Raji (cell line): ENCODE results near the gene PRRX2.
A peak's percentile ranks its signal among the peaks of the same experiment; 100 is the strongest.

Experiments used
- POLR2A ChIP-seq: IDR thresholded peaks from 2 replicates; pipeline ENCODE4 v1.6.1; 2011; ENCODE audit warnings: low read depth, low read length, control low read depth; ENCODE audit not compliant: insufficient read depth

PRRX2 gene

DNA sequence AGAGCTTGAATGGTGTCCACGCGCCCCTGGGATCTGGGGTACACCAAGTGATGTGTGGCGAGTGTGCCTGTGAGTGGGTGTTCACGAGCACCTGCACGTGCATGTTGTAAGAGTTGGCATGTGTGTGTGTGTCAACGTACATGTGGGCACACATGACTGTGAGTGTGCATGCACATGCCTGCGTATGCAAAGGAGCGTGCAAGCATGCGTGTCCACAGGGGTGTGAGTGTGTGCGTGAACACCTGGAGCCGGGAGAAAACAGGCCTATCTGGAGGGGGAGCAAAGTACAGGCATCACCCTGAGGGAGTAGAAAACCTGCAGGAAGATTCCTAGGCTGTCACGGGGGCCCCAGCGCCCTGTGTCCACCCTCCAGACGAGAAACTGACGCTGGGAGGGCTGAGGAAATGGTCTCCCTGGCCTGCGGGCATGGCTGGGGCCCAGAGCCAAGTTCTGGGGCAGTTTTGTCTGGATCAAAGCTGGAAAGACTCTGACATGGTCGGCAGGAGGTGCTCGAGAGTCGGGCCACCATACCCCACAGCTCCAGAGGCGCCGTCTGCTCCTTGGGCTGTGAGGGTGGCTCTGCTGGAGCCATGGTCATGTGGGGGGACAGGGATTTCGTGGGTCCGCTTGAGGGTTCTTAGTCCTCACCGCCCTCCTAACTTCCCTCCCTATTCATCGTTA, 55.6 kb downstream of the PRRX2 start:
- TF ChIP-seq POLR2A: no peak

- TF ChIP-seq POLR2A: no peak
Measured at GRCh38 chr9:129722913-129723312, 57.5 kb downstream of the PRRX2 start.

- no peak for TF ChIP-seq POLR2A
Measured at GRCh38 chr9:129724456-129725190, 59.2 kb downstream of the PRRX2 start.

GRCh38 chr9:129725795-129726251, 60.4 kb downstream of the PRRX2 start:
- TF ChIP-seq POLR2A: no peak

GRCh38 chr9:129726322-129727160, 61.1 kb downstream of the PRRX2 start:
- no peak for TF ChIP-seq POLR2A

DNA sequence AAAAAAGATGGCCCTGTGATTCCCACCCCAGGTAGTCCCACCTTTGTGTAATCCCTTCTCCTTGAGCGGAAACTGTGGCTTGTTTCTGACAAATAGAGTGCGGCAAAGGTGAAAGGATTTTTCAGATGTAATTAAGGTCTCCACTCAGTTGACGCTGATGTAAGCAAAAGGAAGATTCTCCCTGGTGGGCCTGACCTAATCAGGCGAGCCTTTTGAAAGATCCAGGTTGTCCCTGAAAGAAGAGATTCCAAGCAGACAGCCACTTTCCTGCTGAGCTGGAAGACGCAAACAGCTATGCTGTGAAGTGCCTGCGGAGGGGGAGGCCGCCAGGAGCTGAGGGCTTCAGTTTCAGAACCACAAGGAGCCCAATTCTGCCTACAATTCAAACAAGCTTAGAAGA, 63.3 kb downstream of the PRRX2 start:
- no peak for TF ChIP-seq POLR2A

- TF ChIP-seq POLR2A: no peak
Measured at GRCh38 chr9:129731477-129732085, 66.1 kb downstream of the PRRX2 start.

DNA sequence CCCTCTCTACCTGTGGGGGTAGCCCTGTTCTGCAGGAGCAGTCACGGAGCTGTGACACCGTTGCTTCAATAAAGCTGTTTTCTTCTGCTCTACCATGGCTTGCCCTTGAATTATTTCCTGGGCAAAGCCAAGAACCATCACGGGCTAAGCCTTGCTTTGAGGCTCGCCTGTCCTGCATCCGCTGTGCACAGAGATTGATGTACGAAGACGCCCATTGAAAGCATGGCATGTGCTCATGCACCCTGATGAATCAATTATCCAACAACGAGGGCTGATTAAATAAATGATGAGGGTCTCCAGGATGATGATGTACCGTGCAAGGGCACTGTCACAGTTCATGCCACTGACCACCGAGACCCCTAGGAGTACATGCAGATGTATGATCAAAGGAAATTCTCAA, 66.7 kb downstream of the PRRX2 start:
- TF ChIP-seq POLR2A: no peak

- no peak for TF ChIP-seq POLR2A
Measured at GRCh38 chr9:129732946-129733631, 67.6 kb downstream of the PRRX2 start.

DNA sequence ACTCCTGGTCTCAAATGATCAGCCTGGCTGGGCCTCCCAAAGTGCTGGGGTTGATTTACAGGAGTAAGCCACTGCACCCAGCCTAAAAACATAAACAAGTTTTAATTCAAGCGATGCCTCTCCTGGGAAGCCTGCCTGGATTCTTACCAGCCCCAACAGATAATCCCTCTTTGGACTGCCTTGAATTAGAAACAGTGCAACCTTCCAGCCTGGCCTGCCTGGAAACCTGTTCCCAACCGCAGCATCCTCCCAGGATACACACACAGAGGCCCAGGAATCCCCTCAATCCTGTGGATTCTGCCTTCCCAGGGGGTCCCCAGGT, 68.1 kb downstream of the PRRX2 start:
- no peak for TF ChIP-seq POLR2A

GRCh38 chr9:129735546-129735945, 70.1 kb downstream of the PRRX2 start:
- no peak for TF ChIP-seq POLR2A

DNA sequence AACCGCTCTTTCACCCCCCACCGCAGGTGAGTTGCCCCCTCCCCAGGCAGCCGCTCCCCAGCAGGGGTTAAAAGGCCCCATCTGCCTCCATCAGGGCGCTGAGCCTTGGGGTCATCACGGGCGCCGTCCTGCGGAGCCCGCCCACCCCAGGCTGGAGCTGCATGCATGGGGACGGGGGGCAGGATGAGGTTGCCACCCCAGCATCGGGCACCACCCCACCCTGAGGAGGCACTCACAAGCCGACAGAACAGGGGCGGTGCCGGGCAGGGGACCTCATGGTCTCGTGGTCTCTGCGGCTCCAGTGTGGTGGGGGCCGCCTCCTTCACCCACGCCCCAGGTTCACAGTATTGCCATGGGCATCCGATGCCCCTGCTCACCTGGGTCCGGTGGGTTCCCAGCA, 70.9 kb downstream of the PRRX2 start:
- no peak for TF ChIP-seq POLR2A

- TF ChIP-seq POLR2A: 0 out of 2 replicates have a peak, but pooled peaks have one; percentile 37
Measured at GRCh38 chr9:129737479-129738274, 72.2 kb downstream of the PRRX2 start.

DNA sequence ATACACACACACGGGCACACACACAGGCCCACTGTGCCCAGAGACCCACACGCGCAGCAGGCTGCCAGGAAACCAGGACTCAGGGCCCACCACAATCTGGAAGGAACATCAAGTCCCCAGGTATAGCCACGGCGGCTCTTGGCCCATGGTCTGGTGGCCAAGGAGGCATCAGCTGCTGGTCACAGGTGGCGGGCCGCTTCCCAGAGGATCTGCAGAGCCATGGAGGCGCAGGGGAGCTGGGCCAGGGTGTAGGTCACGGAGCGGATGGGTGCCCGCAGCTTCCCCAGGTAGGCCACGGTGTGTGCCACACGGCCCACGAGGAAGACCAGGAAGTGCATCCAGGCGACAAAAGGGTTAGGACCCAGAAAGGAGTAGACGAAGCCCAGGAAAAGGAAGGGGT, 74.0 kb downstream of the PRRX2 start:
- TF ChIP-seq POLR2A: no peak
